Measurements from ENCODE around the gene PDZD2. TPM values are rescaled to one million over a fixed set of nuclear protein-coding genes. Genes with fewer than 3 reads are reported as not detected.
A peak's percentile ranks its signal among the peaks of the same experiment; 100 is the strongest.
"Not testable (repeated sequence)": the region's sequence is repeated elsewhere in the genome, so short reads cannot be mapped to it uniquely, and the experiment has no call there.

PDZD2 gene
- total and polyA plus RNA-seq, 7 donors = 1.2 to 11.7 (median 7.1) TPM

DNA sequence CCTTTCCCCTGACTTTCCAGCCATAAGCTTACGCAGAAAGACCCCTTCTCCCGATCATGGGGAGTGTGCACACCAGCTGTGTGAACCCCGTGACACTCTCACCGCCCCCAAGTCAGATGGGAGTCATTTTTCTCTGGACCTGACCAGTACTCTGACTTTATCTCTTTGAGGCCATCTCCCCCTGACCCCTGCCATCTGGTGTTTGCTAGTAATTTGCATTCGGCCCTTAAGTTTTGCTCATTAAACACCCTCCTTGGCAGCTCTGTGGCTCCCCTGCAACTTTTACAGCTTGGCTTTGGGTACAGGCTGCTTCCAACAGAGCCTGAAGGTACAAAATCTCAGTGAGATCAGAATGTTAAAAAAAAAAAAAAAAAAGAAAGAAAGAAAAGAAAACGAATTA is 43.9 kb downstream of the PDZD2 start:
- WGBS, 2 donors = 37 to 61% methylated on average over 6 of the region's 6 CpGs
- H3K4me3 ChIP-seq = no peak overlapping the region
- no peaks in the 10 kb centered on the region for H3K36me3 ChIP-seq
- intact Hi-C loops (cut with DNase I) = no loop called here
- H3K9me3 ChIP-seq = no peaks in the 10 kb centered on the region
- no peak for DNase-seq
- TF ChIP-seq EP300 (IDR thresholded peaks at IDR 0.05) (no peak), POLR2A (IDR thresholded peaks at IDR 0.05) (no peak), POLR2AphosphoS5 (IDR thresholded peaks at IDR 0.05) (no peak)
- TF ChIP-seq, protein P1, sequence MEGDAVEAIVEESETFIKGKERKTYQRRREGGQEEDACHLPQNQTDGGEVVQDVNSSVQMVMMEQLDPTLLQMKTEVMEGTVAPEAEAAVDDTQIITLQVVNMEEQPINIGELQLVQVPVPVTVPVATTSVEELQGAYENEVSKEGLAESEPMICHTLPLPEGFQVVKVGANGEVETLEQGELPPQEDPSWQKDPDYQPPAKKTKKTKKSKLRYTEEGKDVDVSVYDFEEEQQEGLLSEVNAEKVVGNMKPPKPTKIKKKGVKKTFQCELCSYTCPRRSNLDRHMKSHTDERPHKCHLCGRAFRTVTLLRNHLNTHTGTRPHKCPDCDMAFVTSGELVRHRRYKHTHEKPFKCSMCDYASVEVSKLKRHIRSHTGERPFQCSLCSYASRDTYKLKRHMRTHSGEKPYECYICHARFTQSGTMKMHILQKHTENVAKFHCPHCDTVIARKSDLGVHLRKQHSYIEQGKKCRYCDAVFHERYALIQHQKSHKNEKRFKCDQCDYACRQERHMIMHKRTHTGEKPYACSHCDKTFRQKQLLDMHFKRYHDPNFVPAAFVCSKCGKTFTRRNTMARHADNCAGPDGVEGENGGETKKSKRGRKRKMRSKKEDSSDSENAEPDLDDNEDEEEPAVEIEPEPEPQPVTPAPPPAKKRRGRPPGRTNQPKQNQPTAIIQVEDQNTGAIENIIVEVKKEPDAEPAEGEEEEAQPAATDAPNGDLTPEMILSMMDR (IDR thresholded peaks at IDR 0.05) = no peak
- no peak overlapping the region for H3K27ac ChIP-seq
- no peaks in the 10 kb centered on the region for H3K27me3 ChIP-seq
- no peaks in the 10 kb centered on the region for H3K4me1 ChIP-seq

DNA sequence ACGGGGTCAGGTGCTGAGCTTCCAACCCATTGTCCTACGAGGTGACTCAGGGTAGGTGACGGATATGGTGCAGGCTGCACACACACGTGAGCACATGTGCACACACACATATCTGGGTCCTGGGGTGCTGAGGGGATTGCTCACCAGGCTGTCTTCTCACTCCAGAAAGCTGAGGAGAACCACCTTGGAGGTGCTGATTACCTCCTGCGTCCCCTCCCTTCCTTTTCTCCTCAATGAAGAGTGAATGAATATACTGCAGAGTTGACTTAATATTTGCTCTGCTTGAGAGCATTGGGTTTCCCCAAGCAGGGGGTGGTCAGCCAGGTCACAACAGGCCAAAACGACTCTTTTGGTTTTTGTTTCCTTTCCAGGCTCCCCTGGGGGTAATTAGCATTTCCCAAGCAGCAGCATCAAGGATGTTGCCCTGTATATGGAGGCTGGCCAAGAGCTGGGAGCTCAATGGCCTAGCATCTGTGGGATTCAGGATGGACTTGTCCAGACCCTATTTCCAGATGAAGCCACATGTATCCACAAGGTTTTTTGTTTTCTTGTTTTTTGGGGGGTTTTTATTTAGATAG is 49.7 kb downstream of the PDZD2 start:
- no peak for DNase-seq
- Histone ChIP-seq H3K36me3 (no peaks in the 10 kb centered on the region), H3K9me3 (no peaks in the 10 kb centered on the region), H3K27me3 (no peaks in the 10 kb centered on the region), H3K4me3 (no peak overlapping the region), H3K4me1 (no peaks in the 10 kb centered on the region), H3K27ac (no peak overlapping the region)
- TF ChIP-seq, protein P1 (IDR thresholded peaks at IDR 0.05) = no peak
- TF ChIP-seq POLR2A (IDR thresholded peaks at IDR 0.05) (no peak), POLR2AphosphoS5 (IDR thresholded peaks at IDR 0.05) (no peak), EP300 (IDR thresholded peaks at IDR 0.05) (no peak)
- 49 to 72% methylated on average over 6 of the region's 6 CpGs for WGBS, 2 donors
- intact Hi-C loops (cut with DNase I) = no loop called here

DNA sequence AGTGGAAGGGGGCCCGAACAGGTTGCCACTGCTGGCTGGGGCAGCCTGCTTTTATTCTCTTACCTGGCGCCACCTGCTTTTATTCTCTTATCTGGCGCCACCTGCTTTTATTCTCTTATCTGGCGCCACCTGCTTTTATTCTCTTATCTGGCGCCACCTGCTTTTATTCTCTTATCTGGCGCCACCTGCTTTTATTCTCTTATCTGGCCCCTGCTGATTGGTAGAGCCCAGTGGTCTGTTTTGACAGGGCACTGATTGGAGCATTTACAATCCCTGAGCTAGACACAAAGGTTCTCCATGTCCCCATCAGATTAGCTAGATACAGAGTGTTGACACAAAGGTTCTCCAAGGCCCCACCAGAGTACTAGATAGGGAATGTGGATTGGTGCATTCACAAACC is 52.5 kb downstream of the PDZD2 start:
- 72 to 93% methylated on average over 6 of the region's 6 CpGs for WGBS, 2 donors
- intact Hi-C loops (cut with DNase I); DNase-seq; H3K4me3 ChIP-seq; H3K27ac ChIP-seq; H3K27me3 ChIP-seq; H3K4me1 ChIP-seq; H3K9me3 ChIP-seq; H3K36me3 ChIP-seq: not testable (repeated sequence)

DNA sequence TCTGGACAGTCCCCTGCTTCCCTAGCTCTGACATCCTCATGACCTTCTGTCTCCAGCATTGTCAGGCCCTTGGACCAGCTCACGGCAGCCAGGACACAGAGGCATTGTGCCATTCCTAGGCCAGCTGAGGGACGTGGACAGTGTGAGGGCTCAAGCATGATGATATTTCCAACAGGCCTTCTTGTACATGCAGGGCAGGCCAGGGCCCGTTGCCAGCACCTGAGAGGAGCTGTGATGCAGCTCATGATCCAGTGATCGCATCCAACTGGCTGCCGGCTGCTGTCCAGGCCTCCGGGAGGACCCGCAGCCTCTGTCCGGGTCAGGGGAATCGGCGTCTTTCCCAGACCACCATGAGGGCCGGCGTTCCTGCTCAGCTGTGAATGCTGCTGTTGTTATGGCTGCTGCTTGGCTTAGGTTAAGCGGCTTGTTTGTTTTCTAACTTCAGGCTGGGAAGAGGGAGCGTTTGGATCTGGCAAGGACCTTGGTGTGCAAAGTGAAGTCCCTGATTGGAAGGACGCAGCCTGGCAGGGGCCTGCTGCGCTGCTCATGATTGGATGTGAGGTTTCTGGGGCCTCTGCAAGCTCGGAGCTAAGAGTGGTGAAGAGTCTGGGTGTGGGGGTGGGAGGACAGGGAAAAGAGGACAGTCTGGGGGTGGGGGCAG is 53.8 kb downstream of the PDZD2 start:
- H3K4me3 ChIP-seq = no peak overlapping the region
- 81 to 86% methylated on average over 17 of the region's 17 CpGs for WGBS, 2 donors
- H3K9me3 ChIP-seq = no peaks in the 10 kb centered on the region
- no peaks in the 10 kb centered on the region for H3K27me3 ChIP-seq
- DNase-seq = peak; percentile 80
- no peaks in the 10 kb centered on the region for H3K4me1 ChIP-seq
- intact Hi-C loops (cut with DNase I) = no loop called here
- H3K27ac ChIP-seq = no peak overlapping the region
- no peaks in the 10 kb centered on the region for H3K36me3 ChIP-seq
- TF ChIP-seq POLR2A (IDR thresholded peaks at IDR 0.05) = no peak
- no peak for TF ChIP-seq EP300 (IDR thresholded peaks at IDR 0.05)
- TF ChIP-seq POLR2AphosphoS5 (IDR thresholded peaks at IDR 0.05) = no peak
- TF ChIP-seq, protein P1 (IDR thresholded peaks at IDR 0.05) = no peak

DNA sequence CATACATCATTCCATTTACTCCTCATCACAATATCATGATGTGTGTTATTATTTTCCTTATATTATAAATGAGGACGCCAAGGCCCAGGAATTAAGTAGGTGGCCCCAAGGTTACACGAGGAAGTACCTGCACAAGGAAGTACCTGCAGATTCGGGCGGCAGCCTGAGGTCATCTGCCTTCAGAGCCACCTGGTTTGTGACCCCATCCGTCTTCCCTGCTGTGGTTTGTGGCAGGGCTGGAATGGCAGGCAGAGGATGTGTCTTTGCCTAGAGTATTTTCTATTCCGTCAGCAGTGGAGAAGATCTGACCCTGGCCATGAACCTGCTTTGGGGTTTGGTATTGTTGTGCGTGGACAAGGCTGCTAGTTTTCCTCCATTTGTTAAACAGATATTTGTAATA is 59.7 kb downstream of the PDZD2 start:
- Histone ChIP-seq H3K27me3 (no peaks in the 10 kb centered on the region), H3K9me3 (no peaks in the 10 kb centered on the region), H3K4me1 (no peaks in the 10 kb centered on the region), H3K27ac (no peak overlapping the region), H3K36me3 (no peaks in the 10 kb centered on the region), H3K4me3 (no peak overlapping the region)
- intact Hi-C loops (cut with DNase I) = no loop called here
- no peak for DNase-seq
- TF ChIP-seq EP300 (IDR thresholded peaks at IDR 0.05) (no peak), POLR2A (IDR thresholded peaks at IDR 0.05) (no peak), POLR2AphosphoS5 (IDR thresholded peaks at IDR 0.05) (no peak)
- TF ChIP-seq, protein P1 (IDR thresholded peaks at IDR 0.05) = no peak
- 56 to 82% methylated on average over 7 of the region's 7 CpGs for WGBS, 2 donors

Measured in sigmoid colon (tissue), 7 donors.